Measurements from ENCODE around the gene TNFSF8.

DNA sequence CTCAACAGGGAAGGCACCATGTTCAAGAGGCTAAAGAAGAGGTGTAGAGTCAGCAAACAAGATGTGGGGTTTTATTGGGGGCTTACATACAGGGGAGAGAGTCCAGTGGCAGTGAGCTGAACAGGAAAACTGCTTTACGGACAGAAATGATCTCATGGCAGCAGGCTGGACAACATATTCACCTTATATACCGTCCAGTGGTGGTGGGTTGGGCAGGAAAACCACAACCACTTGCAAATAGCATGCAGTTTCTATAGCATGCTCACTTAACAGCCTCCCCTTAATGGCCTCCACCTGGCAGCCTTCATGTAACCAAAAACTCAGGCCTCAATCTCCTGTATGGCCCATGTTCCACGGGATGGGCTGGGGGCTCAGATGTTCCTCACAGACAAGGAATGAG lies 5.4 kb downstream of the TNFSF8 start:
- no peak for TF ChIP-seq POLR2A (IDR thresholded peaks at IDR 0.05)
- TF ChIP-seq, protein P1, sequence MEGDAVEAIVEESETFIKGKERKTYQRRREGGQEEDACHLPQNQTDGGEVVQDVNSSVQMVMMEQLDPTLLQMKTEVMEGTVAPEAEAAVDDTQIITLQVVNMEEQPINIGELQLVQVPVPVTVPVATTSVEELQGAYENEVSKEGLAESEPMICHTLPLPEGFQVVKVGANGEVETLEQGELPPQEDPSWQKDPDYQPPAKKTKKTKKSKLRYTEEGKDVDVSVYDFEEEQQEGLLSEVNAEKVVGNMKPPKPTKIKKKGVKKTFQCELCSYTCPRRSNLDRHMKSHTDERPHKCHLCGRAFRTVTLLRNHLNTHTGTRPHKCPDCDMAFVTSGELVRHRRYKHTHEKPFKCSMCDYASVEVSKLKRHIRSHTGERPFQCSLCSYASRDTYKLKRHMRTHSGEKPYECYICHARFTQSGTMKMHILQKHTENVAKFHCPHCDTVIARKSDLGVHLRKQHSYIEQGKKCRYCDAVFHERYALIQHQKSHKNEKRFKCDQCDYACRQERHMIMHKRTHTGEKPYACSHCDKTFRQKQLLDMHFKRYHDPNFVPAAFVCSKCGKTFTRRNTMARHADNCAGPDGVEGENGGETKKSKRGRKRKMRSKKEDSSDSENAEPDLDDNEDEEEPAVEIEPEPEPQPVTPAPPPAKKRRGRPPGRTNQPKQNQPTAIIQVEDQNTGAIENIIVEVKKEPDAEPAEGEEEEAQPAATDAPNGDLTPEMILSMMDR (IDR thresholded peaks at IDR 0.05): no peak
- TF ChIP-seq POLR2AphosphoS5 (IDR thresholded peaks at IDR 0.05): no peak
- TF ChIP-seq EP300 (IDR thresholded peaks at IDR 0.05): no peak

Data from sigmoid colon (tissue), 4 donors.